Osteoblast (primary cell): Measurements from ENCODE around the gene MYH7. TPM values are rescaled to one million over a fixed set of nuclear protein-coding genes. Genes with fewer than 3 reads are reported as not detected.

Experiments used
- DNase-seq: peaks from one replicate; pipeline ENCODE4 v3.0.0; 2011; ENCODE audit warnings: low spot score, mixed read lengths; ENCODE audit not compliant: insufficient read length; ENCODE audit errors: missing footprints
- H2AFZ ChIP-seq: 2 replicates; pipeline ENCODE4 v1.6.0; 2011; ENCODE audit warnings: mild to moderate bottlenecking, low read length
- H3K27ac ChIP-seq: 2 replicates; pipeline ENCODE4 v1.5.1; 2011; ENCODE audit warnings: mild to moderate bottlenecking, low read depth, low read length, moderate library complexity
- H3K27me3 ChIP-seq: 2 replicates; pipeline ENCODE4 v1.6.0; 2012; ENCODE audit warnings: mild to moderate bottlenecking, control low read depth, inconsistent platforms, low read length, moderate library complexity; ENCODE audit not compliant: insufficient read depth
- H3K36me3 ChIP-seq: 2 replicates; pipeline ENCODE4 v1.5.1; 2011; ENCODE audit warnings: mild to moderate bottlenecking, low read length, control low read depth, moderate library complexity; ENCODE audit not compliant: insufficient read depth
- H3K4me1 ChIP-seq: 2 replicates; pipeline ENCODE4 v1.5.1; 2011; ENCODE audit warnings: mild to moderate bottlenecking, low read length, control low read depth, moderate library complexity; ENCODE audit not compliant: insufficient read depth
- H3K4me2 ChIP-seq: 2 replicates; pipeline ENCODE4 v1.6.0; 2011; ENCODE audit warnings: mild to moderate bottlenecking, low read length; ENCODE audit not compliant: insufficient read depth
- H3K4me3 ChIP-seq: fragments of 200-600 bp; sonication (generic); 3 replicates; pipeline ENCODE4 v1.5.1; 2012; ENCODE audit warnings: mild to moderate bottlenecking, low read length, inconsistent platforms; ENCODE audit not compliant: insufficient read depth
- H3K79me2 ChIP-seq: 2 replicates; pipeline ENCODE4 v1.6.0; 2012; ENCODE audit warnings: mild to moderate bottlenecking, low read length, control low read depth, inconsistent platforms; ENCODE audit not compliant: insufficient read depth
- H3K9me3 ChIP-seq: 2 replicates; pipeline ENCODE4 v1.5.1; 2011; ENCODE audit warnings: low read depth, low read length, control low read depth
- H4K20me1 ChIP-seq: 2 replicates; pipeline ENCODE4 v1.6.0; 2012; ENCODE audit warnings: mild to moderate bottlenecking, low read length, control low read depth; ENCODE audit not compliant: insufficient read depth
- CTCF ChIP-seq: IDR thresholded peaks from 2 replicates; pipeline ENCODE4 v1.5.1; 2011; ENCODE audit warnings: mild to moderate bottlenecking, low read depth, low read length, moderate library complexity; ENCODE audit errors: extremely low read depth
- total RNA-seq: library from RNA; depleted of rRNA; stranded (reverse); fragments of >200 nt; gene quantifications from 2 replicates; pipeline ENCODE4 v1.2.3, GENCODE V29; 2012

The MYH7 gene
- total RNA-seq, 1 donor: not detected

- Histone ChIP-seq H3K27ac (no peak overlapping the region), H4K20me1 (no peaks in the 10 kb centered on the region), H3K4me2 (no peak overlapping the region), H3K4me3 (no peak overlapping the region), H3K4me1 (no peaks in the 10 kb centered on the region), H3K36me3 (no peaks in the 10 kb centered on the region), H2AFZ (no peak overlapping the region), H3K9me3 (no peaks in the 10 kb centered on the region), H3K79me2 (no peaks in the 10 kb centered on the region), H3K27me3 (peaks cover 15% of the 10 kb centered on the region)
- no peak for TF ChIP-seq CTCF
- DNase-seq: no peak
Measured at GRCh38 chr14:23450379-23450778, 14.9 kb upstream of the MYH7 start.

GRCh38 chr14:23449314-23449713 is 13.9 kb upstream of the MYH7 start:
- H3K27ac ChIP-seq: no peak overlapping the region
- no peaks in the 10 kb centered on the region for H3K36me3 ChIP-seq
- no peak overlapping the region for H2AFZ ChIP-seq
- H3K9me3 ChIP-seq: no peaks in the 10 kb centered on the region
- no peak for TF ChIP-seq CTCF
- no peak for DNase-seq
- no peaks in the 10 kb centered on the region for H4K20me1 ChIP-seq
- no peak overlapping the region for H3K4me2 ChIP-seq
- no peaks in the 10 kb centered on the region for H3K79me2 ChIP-seq
- no peak overlapping the region for H3K4me3 ChIP-seq
- peaks cover 17% of the 10 kb centered on the region for H3K27me3 ChIP-seq
- no peaks in the 10 kb centered on the region for H3K4me1 ChIP-seq

GRCh38 chr14:23447361-23448350 is 12.2 kb upstream of the MYH7 start:
- no peaks in the 10 kb centered on the region for H4K20me1 ChIP-seq
- DNase-seq: no peak
- no peaks in the 10 kb centered on the region for H3K9me3 ChIP-seq
- no peaks in the 10 kb centered on the region for H3K36me3 ChIP-seq
- TF ChIP-seq CTCF: no peak
- H3K27me3 ChIP-seq: peaks cover 12% of the 10 kb centered on the region
- H3K4me3 ChIP-seq: no peak overlapping the region
- no peak overlapping the region for H3K27ac ChIP-seq
- H2AFZ ChIP-seq: no peak overlapping the region
- H3K79me2 ChIP-seq: no peaks in the 10 kb centered on the region
- H3K4me1 ChIP-seq: no peaks in the 10 kb centered on the region
- no peak overlapping the region for H3K4me2 ChIP-seq

GRCh38 chr14:23446291-23446851 is 10.9 kb upstream of the MYH7 start:
- Histone ChIP-seq H3K9me3 (no peaks in the 10 kb centered on the region), H3K27ac (no peak overlapping the region), H3K4me3 (no peak overlapping the region), H3K36me3 (no peaks in the 10 kb centered on the region), H3K4me2 (no peak overlapping the region), H3K4me1 (no peaks in the 10 kb centered on the region), H4K20me1 (no peaks in the 10 kb centered on the region), H3K79me2 (no peaks in the 10 kb centered on the region), H2AFZ (no peak overlapping the region), H3K27me3 (peaks cover 10% of the 10 kb centered on the region)
- no peak for DNase-seq
- TF ChIP-seq CTCF: no peak
